Right hindlimb (tissue), 1 donor: ENCODE measurements around the gene EEF1AKMT3.

ENCODE experiments used
- DNase-seq: peaks from one replicate; pipeline ENCODE4 v3.0.0-alpha.2; 2018

EEF1AKMT3 gene

DNA sequence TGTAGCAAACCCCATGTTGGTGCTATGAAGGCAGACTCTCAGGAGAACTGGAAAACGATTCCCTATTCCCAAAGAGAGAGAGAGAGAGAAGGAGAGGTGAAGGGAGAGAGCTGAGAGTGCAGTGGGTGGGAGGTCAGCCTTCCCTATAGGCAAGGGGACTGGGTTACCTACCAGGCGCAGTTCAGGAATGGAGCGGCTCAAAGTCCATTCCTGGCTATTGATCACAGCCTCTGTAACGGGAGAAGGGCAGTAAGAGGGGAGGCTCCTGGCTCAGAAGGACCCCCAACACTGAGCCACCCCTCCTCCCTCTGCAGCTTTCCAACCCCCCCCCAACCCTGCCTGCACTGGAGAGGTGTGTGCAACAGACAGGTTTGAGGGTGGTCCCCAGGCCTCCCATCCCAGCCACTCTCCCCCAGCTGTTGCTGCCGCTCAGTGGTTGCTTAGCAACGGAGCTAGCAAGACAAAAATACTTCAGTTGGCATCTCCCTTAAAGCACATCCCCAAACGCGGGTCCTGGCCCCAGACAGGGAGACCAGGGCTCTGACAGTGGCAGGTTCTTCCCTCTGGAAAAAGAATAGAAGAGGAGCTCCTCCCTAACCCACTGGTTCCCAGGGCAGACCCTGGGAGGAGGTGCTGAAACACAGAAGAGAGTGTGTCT is 37.1 kb upstream of the EEF1AKMT3 start:
- DNase-seq, result peak; percentile 84

DNA sequence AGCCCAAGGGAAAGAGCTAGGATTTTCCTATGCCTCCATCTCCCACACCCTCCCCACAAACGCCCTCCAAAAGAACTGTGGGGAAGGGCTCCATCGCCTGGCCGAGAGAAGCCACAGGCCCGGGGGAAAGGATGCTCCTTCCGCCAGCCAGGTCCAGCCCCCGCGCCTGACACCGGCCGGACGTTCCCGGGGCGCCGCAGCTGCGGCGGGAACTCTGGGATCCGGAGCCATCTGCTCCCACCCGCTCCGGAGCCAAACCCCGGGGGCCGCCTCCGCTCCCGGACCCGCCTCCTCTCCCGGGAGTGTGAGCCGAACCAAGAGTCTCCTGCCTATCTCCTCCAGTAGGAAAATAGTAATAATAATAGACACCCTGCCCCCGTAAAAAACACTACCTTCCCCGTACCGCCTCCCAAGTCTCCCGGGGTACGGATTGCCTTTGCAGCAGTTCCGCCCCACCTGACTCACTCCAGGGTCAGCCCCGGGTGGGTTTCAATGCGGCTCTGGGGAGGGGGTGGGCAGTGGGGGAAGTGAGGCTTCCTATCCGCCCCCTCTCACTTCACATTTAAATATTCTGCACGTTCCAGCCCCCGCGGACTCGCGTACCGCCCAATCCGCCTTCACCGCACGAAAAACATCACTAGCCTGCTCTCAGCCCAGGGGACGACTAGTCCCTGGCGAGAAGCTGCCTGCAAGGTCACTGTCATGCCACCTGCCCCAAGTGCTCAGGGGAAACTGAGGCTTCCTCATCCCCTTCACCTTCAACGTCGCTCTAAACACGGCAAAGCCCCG is 36.3 kb upstream of the EEF1AKMT3 start:
- DNase-seq, result peak; percentile 77

DNA sequence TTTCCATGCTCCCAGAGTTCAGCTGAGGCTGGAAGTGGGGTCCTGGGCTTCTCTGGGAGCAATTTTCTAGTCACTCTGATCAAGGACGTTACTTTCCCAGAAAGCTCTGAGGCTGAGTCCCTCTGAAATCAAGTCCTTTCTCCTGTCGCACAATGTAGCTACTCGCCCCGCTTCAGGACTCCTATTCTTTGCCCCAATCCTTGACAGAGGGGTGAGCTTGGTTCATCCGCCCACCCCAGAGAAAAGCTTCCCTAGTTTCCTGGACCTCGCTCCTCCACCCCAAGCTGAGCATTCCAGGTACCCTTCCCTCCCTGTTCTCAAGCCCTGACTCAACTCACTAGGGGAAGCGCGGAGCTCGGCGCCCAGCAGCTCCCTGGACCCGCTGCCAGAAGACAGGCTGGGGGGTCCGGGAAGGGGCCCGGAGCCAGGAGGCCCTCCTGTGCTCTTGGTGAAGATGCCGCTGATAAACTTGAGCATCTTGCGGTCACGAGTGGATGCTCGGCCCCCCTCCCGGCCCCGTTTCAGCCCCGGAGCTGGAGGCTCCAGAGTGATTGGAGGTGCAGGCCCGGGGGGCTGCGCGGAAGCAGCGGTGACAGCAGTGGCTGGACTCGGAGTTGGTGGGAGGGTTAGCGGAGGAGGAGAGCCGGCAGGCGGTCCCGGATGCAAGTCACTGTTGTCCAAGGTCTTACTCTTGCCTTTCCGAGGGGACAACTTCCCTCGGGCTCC is 35.5 kb upstream of the EEF1AKMT3 start:
- no peak for DNase-seq

DNA sequence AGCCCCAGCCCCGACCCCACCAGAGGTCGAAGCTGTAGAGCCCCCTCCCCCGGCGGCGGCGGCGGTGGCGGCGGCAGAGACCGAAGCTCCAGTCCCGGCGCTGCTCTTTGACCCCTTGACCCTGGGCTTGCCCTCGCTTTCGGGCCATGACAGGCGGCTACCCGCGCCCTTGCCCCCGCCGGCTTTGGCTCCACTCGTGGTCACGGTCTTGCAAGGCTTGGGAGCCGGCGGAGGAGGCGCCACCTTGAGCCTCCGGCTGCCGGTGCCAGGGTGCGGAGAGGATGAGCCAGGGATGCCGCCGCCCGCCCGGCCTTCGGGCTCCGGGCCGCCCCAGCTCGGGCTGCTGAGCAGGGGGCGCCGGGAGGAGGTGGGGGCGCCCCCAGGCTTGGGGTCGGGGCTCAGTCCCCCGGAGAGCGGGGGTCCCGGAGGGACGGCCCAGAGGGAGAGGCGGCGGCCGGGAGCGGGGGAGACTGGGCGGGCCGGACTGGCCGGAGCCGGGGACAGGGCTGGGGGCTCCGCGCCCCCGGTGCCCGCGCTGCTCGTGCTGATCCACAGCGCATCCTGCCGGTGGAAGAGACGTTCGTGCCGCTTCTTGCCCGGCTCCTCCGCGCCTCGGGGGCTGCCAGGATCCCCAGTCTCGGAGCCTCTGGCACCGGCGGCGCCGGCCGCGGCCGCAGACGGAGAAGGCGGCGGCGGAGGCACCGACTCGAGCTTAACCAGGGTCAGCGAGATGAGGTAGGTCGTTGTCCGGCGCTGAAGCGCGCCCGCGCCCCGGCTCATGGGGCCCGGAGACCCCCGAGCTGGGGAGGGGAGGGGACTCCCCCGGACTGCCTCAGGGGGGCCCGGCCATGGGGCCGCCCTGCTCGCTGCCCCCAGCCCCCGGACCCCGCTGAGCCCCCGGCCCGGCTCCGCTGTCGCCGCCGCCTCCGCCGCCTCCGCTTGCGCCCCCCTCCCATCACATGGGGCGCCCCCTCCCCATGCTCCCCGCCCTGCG is 34.6 kb upstream of the EEF1AKMT3 start:
- DNase-seq, result peak; percentile 57

DNA sequence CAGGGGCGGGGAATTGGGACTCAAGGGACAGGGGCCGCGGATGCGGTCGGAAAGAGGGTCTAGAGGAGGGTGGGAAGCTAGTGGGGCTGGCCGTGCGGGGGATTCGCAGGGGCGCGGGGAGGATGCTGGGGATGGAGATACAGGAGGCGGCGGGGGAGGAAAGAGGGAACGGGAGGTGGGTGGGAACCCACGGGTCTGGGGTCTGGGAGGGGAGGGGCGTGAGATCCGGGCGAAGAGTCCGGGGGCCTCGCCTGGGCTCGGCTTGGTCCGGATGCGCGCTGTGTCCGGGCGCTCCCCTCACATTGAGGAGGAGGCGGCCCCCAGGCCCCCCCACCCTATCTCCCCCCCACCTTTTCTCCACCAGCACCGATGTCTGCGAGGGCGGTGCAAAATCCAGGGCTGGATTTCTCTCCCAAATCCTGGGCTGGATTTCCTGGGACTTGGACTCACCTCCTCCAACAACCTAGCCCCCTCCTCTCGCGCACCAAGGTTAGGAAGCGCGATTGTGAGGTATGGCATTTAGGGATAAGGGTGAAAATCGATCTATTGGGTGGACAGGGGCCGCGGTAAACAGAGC is 33.7 kb upstream of the EEF1AKMT3 start, which contains the start of gene AGAP2:
TSS of gene AGAP2 (minus strand) at position 82 of the 577 bp plus-strand sequence. CDS start 496 bp downstream, outside the sequence.
- DNase-seq, result peak; percentile 72

DNA sequence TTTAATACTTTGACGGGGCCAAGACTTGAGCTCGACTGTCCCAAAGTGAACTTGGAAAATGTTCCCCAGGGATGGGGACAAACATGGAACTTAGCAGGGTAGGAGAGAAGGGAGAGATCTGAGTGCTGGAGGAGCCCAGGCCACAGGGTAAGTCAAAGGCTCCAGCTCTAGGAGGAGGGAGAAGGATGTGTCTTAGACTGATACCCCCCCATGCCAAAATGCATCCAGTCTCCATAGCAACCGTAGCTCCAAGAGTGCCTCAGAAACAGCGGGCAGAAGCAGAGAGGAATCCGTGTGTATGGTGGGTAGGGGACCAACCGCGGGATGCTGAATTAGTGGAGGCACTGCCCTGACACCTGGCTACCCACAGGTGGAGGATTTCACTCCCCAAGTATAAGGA is 33.0 kb upstream of the EEF1AKMT3 start:
- no peak for DNase-seq

DNA sequence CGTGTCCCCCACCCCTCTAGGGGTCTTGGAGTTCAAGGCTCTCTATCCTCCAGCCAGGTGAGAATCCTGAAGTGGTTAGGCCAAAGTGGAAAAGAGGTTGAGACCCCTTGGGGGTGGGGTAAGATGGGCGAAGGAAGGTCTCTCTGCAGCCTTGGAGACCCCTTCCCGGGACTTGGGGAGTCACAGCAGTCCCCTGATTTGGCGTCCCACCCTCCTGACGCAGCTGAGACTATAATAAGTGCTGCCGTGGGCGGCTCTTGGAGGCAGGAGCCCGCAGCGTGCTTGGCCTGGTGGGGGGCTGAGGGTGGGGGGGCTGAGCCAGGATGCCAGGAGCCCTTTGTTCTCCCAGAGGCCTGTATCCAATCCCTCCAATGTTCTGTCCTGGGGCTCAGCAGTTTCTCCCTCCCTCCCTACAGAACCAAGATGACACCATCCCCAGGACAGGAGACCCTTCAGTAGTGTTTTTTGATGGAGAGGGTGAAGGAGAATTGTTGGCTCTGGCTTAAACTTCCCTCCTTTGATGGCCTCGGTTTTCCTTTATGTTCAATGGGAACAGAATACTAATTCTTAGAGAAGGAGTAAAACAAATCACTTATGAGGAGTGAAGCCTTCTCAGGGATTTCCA is 32.4 kb upstream of the EEF1AKMT3 start:
- DNase-seq, result no peak

DNA sequence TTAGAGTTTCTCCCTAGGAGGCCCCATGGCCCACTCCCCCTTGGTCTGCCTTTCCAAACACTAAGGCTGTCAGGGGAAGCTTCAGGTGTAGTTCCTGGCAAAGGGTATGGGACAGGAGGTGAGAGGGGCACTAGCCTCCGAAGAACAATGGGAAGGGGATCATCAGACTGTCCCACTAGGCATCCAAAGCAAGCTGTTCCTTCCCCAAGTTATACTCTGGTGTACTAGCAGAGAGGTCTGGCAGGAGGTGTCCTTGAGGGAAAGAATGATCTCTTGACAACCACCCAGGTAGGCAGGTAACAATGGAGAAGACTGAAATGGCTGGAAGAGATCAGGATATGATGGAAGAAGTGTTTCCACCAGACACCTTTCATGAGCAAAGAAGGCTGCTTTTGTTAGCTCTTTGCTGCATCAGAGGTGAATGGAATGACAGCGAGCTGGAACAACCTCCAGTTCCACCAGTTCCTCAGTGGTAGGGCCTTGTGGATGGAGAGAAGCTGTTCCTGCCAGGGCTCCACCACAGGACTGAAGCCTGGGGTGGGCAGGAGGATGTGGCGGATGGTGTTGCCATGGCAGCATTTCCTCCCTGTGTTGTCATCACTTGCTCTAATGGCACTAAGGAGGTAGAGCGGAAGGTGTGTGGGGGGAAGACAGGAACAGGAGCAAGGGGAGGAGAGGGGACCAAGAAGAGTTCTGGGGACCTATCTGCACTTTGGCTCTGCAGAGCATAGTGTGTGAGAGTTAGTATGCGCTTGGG is 31.6 kb upstream of the EEF1AKMT3 start:
- DNase-seq, result no peak

DNA sequence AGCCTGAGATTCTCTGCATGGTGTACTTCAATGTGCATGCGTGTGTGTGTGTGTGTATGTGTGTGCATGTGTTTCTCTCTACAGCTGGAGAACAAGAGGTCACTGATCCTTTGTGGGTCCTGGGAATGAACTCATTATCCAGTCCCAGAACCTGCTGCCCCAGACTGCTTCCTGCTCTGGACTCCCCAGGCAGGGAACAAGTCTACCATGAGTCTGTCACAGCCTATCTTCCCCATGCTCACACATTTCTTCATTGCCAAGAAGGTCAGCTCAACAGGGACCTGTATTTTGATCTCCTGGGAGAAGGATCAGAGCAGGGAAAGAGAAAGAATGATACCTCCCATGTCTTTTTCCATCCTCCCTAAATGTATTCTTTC is 31.0 kb upstream of the EEF1AKMT3 start:
- no peak for DNase-seq

DNA sequence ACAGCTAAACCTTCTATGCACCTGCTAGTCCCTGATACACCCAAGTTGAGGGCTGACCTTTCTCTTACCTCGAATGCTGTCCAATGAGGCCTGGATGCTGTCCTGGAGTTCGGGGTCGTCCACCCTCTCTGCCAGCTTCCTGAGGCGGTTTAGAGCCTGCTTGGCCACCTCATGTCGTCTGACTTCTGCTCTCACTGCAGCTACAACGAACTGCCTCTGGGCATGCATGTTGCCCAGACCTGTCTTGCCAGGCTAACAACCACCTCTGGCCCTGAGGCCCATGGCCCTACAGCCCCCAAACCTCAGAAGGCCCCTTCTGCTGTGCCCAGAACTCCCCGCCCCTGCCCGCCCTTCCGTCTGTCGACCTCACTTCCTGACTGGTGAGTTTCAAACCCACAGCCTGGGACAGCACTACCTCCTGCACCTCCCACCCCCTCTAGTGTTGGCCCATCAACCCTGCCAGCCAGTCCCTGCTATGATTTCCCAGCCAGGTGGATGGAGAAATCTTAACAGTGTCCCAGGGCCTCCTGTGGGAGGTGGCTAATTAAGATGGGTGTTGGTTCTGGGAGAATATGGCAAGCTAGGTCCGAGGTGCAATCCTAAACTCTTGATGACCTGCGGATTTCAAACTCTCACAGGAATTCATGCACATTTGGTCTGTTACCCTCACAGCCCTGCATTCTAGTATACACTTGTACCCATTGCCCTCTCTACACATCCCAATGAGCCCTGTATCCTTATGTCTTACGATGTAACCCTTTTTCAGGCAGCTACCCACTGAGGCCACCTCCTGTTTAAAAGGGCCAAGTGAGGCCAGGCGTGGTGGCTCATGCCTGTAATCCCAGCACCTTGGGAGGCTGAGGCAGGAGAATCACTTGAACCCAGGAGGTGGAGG is 30.3 kb upstream of the EEF1AKMT3 start:
- no peak for DNase-seq

DNA sequence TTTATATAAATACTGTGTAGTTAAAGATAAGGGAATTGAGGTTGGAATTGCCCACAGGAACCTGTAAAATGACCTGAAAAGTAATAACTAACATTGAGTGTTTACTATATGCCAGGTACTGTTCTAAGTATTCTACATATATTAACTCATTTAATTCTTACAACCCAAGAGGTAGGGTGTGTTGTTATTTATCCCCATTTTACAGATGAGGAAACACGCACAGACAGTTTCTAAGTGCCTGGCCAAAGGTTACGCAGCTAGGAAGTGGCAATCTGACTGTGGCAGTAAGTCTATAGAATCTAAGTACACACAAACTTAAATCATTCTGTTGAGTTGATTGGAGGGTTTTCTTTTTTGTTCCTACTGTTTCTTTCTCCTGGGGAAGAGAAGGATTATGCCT is 28.6 kb upstream of the EEF1AKMT3 start:
- DNase-seq, result no peak

DNA sequence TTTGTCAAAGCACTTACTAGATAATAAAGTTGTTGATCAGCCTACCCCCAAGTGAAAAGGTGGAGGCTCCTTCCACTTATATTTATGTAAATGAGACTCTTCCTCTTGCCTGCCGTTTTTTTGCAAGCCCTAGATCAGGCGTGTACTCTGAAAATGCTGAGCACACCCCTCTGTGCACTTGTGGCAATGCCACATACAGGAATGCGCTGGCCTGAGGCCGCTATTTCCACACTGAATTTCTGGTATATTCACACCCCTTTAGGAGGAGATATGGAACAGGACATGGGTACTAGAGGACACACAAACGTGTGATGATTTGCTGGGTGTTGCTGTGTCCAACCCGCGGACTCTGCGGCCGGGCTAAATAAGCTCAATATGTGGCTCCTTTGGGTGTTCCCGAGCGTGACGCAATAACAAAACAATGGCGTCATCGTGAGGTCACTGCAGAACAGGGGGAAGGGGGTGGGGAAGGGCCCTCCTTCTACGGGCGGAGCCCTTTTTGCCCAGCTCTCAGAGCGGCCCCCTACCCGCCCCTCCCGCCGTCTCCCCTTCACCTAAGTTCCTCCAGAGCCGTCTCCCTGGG is 28.1 kb upstream of the EEF1AKMT3 start:
- DNase-seq, result no peak

DNA sequence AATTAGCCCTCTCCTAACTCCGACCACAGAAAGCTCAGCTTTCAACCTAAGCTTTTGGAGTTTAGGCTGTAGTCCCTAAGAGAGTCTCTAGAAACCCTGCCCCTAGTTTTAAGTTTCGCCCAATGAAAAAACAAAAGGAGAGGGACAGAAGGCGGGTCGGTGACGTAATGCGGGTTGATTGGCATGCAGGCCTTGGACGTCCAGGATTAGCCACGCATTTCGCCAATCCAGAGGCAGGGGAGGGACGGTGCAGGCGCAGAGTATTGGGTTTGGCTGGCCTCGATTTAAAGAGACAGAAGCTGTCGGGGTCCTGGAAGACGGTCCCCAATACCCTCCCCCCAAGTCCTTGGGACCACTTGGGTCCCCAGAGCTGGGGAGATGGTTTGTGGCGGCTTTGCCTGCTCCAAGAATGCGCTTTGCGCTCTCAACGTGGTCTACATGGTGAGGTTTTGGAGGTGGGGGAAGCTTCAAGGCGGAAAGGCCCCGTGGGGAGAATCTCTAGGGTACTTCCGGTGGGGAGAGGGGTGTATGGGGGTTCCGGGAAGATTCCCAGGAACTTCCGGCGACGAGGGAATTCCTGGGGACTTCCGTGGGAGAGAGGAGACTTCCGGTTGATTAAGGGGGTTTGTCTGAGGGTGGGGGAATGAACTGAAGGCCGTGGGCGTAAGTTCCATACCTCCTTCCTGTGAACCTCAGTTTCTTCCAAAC is 27.5 kb upstream of the EEF1AKMT3 start, which contains the start of gene TSPAN31:
TSS of gene TSPAN31 (plus strand) at position 263 of the 708 bp plus-strand sequence. CDS start at position 379, 116 bp downstream.
- DNase-seq, result peak; percentile 98

DNA sequence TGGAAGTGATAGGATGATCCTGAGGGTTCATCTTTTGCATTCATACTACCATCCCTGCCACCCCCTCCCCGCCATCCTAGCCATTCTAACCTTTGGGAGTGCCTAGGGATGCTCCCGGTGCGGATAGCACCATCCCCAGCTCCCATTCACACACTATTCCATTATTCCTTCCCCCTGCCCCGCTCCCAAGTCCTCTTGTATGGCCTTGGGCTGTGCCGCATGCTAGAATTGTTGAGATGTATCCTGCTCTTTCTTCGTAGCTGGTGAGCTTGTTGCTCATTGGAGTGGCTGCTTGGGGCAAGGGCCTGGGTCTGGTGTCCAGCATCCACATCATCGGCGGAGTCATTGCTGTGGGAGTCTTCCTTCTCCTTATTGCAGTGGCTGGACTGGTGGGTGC is 26.9 kb upstream of the EEF1AKMT3 start:
- DNase-seq, result no peak

DNA sequence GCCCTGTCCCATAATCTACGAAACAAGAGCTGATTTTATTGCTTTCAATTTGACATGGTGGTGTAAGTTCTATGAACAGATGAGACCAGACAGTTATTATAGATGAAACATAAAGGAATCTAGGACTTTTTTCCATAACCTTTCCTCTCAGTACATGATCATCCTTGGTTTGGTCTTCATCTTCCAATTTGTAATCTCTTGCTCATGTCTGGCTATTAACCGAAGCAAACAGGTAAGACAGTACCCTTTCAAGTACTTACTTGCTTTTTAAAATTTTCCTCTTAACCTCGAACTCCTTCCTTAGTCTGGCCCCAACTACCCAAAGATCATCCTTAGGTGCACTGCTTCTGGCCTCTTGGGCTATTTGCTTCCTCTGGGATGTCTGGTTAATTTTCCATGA is 26.4 kb upstream of the EEF1AKMT3 start:
- no peak for DNase-seq

DNA sequence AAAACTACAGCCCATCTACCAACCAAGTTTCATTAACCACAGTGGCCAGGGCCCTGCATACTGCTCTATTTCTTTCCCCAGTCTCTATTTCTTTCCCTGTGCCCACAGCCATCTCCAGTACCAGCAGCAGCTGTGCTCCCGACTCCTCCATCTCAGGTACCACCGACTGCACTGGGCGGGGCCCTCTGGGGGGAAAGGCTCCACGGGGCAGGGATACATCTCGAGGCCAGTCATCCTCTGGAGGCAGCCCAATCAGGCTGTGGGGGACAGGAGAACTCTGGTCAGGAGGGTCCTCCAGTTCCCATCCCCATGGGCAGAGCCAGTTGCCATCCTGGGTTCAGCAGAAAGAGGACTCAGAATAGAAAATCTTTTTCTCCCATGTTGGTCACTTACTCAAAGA is 23.4 kb upstream of the EEF1AKMT3 start:
- DNase-seq, result no peak

DNA sequence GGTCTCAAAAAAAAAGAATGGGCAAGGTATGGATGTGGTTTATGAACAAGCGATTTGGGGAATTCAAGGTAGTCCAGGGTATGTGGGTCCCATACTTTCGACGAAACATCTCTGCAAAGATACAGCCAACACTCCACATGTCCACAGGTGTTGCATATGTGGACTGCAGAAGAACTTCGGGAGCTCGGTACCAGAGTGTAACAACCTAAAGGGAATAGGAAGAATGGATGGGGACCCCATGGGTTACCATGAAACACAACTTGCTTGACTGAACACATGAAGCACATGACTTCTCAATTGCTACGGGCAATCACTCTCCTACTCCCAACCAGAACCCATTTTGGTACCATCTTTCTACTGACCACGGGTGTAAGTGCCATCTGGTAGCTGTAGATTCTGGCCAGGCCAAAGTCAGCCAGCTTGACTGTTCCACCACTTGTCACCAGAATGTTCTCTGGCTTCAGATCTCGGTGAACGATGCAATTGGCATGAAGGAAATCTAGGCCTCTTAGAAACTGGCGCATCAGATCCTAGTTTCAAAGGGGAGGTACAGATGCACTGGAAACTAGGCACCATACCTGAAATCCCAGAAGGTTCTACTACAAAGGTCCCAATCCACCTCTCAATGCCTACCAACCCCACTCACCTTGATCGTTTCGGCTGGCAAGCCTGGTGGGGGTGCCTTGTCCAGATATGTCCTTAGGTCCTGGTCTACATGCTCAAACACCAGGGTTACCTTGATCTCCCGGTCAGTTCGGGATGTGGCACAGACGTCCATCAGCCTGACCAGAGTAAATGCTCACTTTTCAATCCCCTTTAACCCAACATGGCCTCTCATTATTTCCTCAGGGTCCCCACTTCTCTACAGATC is 21.6 kb upstream of the EEF1AKMT3 start:
- DNase-seq, result no peak

DNA sequence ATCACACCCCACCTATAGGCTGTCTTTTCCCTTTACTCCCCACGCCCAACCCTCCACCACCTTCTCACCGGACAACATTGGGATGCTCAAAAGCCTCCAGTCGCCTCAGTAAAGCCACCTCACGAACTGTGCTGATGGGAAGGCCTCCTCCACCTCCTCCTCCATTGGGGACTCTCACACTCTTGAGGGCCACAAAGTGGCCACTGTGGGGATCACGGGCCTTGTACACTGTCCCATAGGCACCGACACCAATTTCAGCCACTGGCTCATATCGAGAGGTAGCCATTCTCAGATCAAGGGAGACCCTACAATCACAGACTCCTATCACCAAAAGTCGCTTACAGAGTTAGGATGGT is 21.0 kb upstream of the EEF1AKMT3 start:
- DNase-seq, result no peak
